Inflammatory macrophage treated with lipopolysaccharide for 1 hour (primary cell): Measurements from ENCODE around the gene KDM2A.
A peak's percentile ranks its signal among the peaks of the same experiment; 100 is the strongest.

Experiments used
- DNase-seq, 2 donors: peaks; one replicate each; pipeline ENCODE4 v3.0.0-alpha.2; 2020 to 2022

Gene KDM2A

GRCh38 chr11:67262731-67263675 lies 143.9 kb downstream of the KDM2A start:
- peak; percentile 73 to 81 for DNase-seq

GRCh38 chr11:67264260-67264659 lies 145.2 kb downstream of the KDM2A start:
- no peak for DNase-seq

- DNase-seq = no peak
Observed at GRCh38 chr11:67264877-67265632, 146.0 kb downstream of the KDM2A start.

GRCh38 chr11:67265633-67266448 lies 146.8 kb downstream of the KDM2A start:
- peak in 1 of 2 donors; percentile 87 for DNase-seq

- DNase-seq = no peak
Observed at GRCh38 chr11:67266449-67267187, 147.6 kb downstream of the KDM2A start, which contains the start of gene GRK2. GRK2 (plus strand) TSS chr11:67266473; CDS start chr11:67266700, 227 bp downstream.

- no peak for DNase-seq
Observed at GRCh38 chr11:67267188-67268080, 148.4 kb downstream of the KDM2A start.

- peak; percentile 75 to 87 for DNase-seq
Observed at GRCh38 chr11:67268081-67268961, 149.3 kb downstream of the KDM2A start.

GRCh38 chr11:67268962-67269268 lies 149.9 kb downstream of the KDM2A start:
- DNase-seq = no peak

- no peak for DNase-seq
Observed at GRCh38 chr11:67269401-67270255, 150.6 kb downstream of the KDM2A start.

GRCh38 chr11:67270256-67271204 lies 151.5 kb downstream of the KDM2A start:
- no peak for DNase-seq

GRCh38 chr11:67271205-67271540 lies 152.1 kb downstream of the KDM2A start:
- no peak for DNase-seq

GRCh38 chr11:67271541-67272284 lies 152.7 kb downstream of the KDM2A start:
- peak in 1 of 2 donors; percentile 66 for DNase-seq

GRCh38 chr11:67272327-67273259 lies 153.5 kb downstream of the KDM2A start:
- DNase-seq = no peak

GRCh38 chr11:67273260-67273990 lies 154.4 kb downstream of the KDM2A start:
- DNase-seq = no peak
